SU-DHL-6 (cell line): ENCODE results near the gene ANKEF1.

Experiments
- H2AFZ ChIP-seq: fragments of 200-600 bp; sonication (generic); 2 replicates; pipeline ENCODE4 v1.6.1; 2014; ENCODE audit warnings: low read depth, mild to moderate bottlenecking, moderate library complexity, mixed read lengths, antibody characterized with exemption, low read length; ENCODE audit not compliant: severe bottlenecking
- H3F3A ChIP-seq: fragments of 200-600 bp; shearing (Covaris generic); 2 replicates; pipeline ENCODE4 v1.6.0; 2016; ENCODE audit warnings: antibody characterized with exemption, mild to moderate bottlenecking; ENCODE audit not compliant: insufficient read depth
- H3K27ac ChIP-seq: fragments of 200-600 bp; sonication (generic); 2 replicates; pipeline ENCODE4 v1.5.1; 2016; ENCODE audit warnings: low read depth, mild to moderate bottlenecking, low read length, moderate library complexity, mixed read lengths
- H3K27me3 ChIP-seq: fragments of 200-600 bp; sonication (generic), shearing (Covaris generic); 2 replicates; pipeline ENCODE4 v1.6.0; 2014; ENCODE audit warnings: mild to moderate bottlenecking, low read length
- H3K36me3 ChIP-seq: fragments of 200-600 bp; sonication (generic); 2 replicates; pipeline ENCODE4 v1.6.1; 2014; ENCODE audit warnings: mild to moderate bottlenecking, low read length, mixed read lengths
- H3K4me2 ChIP-seq: fragments of 300-600, 200-600 bp; shearing (Covaris generic), sonication (generic); 2 replicates; pipeline ENCODE4 v1.6.0; 2014; ENCODE audit warnings: low read length, low read depth, mild to moderate bottlenecking; ENCODE audit not compliant: poor library complexity, severe bottlenecking
- H3K4me3 ChIP-seq: fragments of 200-600 bp; sonication (generic); 2 replicates; pipeline ENCODE4 v1.5.1; 2014; ENCODE audit warnings: antibody characterized with exemption, low read length, mild to moderate bottlenecking, mixed read lengths; ENCODE audit not compliant: insufficient read depth, poor library complexity, severe bottlenecking
- H3K79me2 ChIP-seq: fragments of 200-600 bp; sonication (generic); 2 replicates; pipeline ENCODE4 v1.6.1; 2014; ENCODE audit warnings: mild to moderate bottlenecking, low read length, moderate library complexity; ENCODE audit not compliant: insufficient read depth
- H3K9ac ChIP-seq: fragments of 200-600 bp; sonication (generic); 2 replicates; pipeline ENCODE4 v1.7.0; 2014; ENCODE audit warnings: mild to moderate bottlenecking, low read length
- H3K9me2 ChIP-seq: fragments of 200-600 bp; sonication (generic); replicated peaks from 2 replicates; pipeline ENCODE4 v1.6.1; 2014; ENCODE audit warnings: low read length; ENCODE audit not compliant: insufficient read depth
- H3K9me3 ChIP-seq: fragments of 200-600 bp; sonication (generic); 2 replicates; pipeline ENCODE4 v1.6.1; 2014; ENCODE audit warnings: low read length, mixed read lengths; ENCODE audit not compliant: insufficient read depth
- H4K20me1 ChIP-seq: fragments of 200-600 bp; sonication (generic); 2 replicates; pipeline ENCODE4 v1.6.1; 2014; ENCODE audit warnings: low read depth, mild to moderate bottlenecking, antibody characterized with exemption, low read length, moderate library complexity, mixed read lengths
- EZH2phosphoT487 ChIP-seq: fragments of 200-600 bp; sonication (generic), shearing (Covaris generic); conservative IDR thresholded peaks from 2 replicates; pipeline ENCODE4 v1.6.1; 2018; ENCODE audit warnings: mild to moderate bottlenecking, antibody characterized with exemption, low read length, moderate library complexity, mixed read lengths
- TF ChIP-seq, protein P1 (sequence below): fragments of 200-600 bp; sonication (generic); IDR thresholded peaks from one replicate; pipeline ENCODE4 v1.5.1; 2017; ENCODE audit warnings: antibody characterized with exemption, mild to moderate bottlenecking, low read length, moderate library complexity; ENCODE audit not compliant: insufficient read depth, poor library complexity, severe bottlenecking

ANKEF1 gene

DNA sequence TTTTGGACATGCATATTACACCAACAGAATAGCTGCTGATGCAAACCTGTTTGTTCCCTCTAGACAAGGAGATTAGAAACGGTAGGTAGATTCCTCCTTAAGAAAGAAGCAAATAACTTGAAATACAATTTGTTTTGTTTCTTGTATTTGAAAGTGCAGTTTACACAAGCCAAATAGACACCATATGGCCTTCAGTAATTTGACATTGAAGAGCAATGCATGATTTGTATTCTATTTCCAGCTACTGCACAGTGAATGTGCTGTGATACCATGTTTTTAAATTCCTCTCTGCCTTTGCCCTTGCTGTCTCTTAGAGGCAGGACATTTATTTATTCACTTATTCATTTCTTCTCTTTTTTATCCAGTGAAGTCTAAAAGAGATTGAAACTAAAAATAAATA, 31.9 kb upstream of the ANKEF1 start:
- Histone ChIP-seq H3K9me3 (no peaks in the 10 kb centered on the region), H3K79me2 (no peaks in the 10 kb centered on the region), H3K9ac (no peak overlapping the region), H3K27ac (no peak overlapping the region), H3K36me3 (no peaks in the 10 kb centered on the region), H3K27me3 (no peaks in the 10 kb centered on the region), H3F3A (no peaks in the 10 kb centered on the region), H3K9me2 (no peaks in the 10 kb centered on the region), H4K20me1 (no peaks in the 10 kb centered on the region), H3K4me3 (no peak overlapping the region), H3K4me2 (no peak overlapping the region), H2AFZ (no peak overlapping the region)
- TF ChIP-seq, protein P1, sequence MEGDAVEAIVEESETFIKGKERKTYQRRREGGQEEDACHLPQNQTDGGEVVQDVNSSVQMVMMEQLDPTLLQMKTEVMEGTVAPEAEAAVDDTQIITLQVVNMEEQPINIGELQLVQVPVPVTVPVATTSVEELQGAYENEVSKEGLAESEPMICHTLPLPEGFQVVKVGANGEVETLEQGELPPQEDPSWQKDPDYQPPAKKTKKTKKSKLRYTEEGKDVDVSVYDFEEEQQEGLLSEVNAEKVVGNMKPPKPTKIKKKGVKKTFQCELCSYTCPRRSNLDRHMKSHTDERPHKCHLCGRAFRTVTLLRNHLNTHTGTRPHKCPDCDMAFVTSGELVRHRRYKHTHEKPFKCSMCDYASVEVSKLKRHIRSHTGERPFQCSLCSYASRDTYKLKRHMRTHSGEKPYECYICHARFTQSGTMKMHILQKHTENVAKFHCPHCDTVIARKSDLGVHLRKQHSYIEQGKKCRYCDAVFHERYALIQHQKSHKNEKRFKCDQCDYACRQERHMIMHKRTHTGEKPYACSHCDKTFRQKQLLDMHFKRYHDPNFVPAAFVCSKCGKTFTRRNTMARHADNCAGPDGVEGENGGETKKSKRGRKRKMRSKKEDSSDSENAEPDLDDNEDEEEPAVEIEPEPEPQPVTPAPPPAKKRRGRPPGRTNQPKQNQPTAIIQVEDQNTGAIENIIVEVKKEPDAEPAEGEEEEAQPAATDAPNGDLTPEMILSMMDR, result no peak

DNA sequence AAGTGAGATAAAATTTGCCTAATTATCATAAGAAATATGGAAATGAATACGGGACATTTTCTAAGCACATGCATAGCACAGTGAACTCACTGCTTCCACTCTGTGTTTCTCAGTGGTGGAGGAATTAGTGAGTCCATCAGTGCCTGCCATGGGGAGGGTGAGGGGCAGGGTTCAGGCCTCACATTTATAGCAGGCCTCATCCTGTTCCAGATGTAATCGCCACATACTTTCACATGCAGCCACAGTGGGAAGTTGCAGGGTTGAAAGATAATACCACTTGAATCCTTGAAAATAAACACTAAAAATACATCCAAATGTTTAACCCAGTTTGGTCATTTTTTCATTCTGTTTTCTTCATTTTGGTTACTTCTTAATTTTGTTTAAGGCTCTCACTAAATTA, 29.9 kb upstream of the ANKEF1 start:
- TF ChIP-seq, protein P1, result no peak
- TF ChIP-seq EZH2phosphoT487, result no peak
- no peaks in the 10 kb centered on the region for H3K9me2 ChIP-seq
- no peaks in the 10 kb centered on the region for H3K36me3 ChIP-seq
- no peak overlapping the region for H3K27ac ChIP-seq
- no peak overlapping the region for H3K4me3 ChIP-seq
- no peak overlapping the region for H2AFZ ChIP-seq
- H3K79me2 ChIP-seq, result no peaks in the 10 kb centered on the region
- no peaks in the 10 kb centered on the region for H3K27me3 ChIP-seq
- no peaks in the 10 kb centered on the region for H3K9me3 ChIP-seq
- no peak overlapping the region for H3K4me2 ChIP-seq
- H3K9ac ChIP-seq, result no peak overlapping the region
- H3F3A ChIP-seq, result no peaks in the 10 kb centered on the region
- H4K20me1 ChIP-seq, result no peaks in the 10 kb centered on the region

DNA sequence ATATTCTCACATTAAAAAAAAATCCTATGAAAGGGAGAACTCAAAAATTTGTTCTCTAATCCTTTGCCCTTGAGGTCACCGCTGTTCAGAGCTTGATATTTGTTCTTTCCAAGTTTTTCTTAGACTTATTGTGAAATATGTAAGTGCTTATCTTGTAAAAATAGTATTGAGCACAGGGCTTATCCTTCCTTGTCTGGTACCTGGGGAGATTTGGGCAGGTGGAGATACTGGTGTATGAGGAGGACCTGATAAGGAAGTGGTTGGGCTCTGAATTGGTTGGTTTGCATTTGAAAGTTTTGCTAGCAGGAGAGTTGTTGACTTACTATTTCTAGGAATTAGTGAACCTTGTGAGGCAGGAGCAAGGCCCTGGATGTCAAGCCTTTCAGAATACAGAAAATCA, 28.9 kb upstream of the ANKEF1 start:
- Histone ChIP-seq H3F3A (no peaks in the 10 kb centered on the region), H3K4me2 (no peak overlapping the region), H3K79me2 (no peaks in the 10 kb centered on the region), H3K9ac (no peak overlapping the region), H4K20me1 (no peaks in the 10 kb centered on the region), H3K9me2 (no peaks in the 10 kb centered on the region), H3K27me3 (no peaks in the 10 kb centered on the region), H2AFZ (no peak overlapping the region), H3K4me3 (no peak overlapping the region), H3K27ac (no peak overlapping the region), H3K36me3 (no peaks in the 10 kb centered on the region), H3K9me3 (no peaks in the 10 kb centered on the region)
- TF ChIP-seq EZH2phosphoT487, result no peak
- TF ChIP-seq, protein P1, result no peak
